ENCODE results near the gene ASNSD1. TPM values are rescaled to one million over a fixed set of nuclear protein-coding genes. Genes with fewer than 3 reads are reported as not detected.
"Not testable (repeated sequence)": the region's sequence is repeated elsewhere in the genome, so short reads cannot be mapped to it uniquely, and the experiment has no call there.

ASNSD1 gene
- total and polyA plus RNA-seq, 9 donors, result 38.5 to 61.9 (median 44.0) TPM

DNA sequence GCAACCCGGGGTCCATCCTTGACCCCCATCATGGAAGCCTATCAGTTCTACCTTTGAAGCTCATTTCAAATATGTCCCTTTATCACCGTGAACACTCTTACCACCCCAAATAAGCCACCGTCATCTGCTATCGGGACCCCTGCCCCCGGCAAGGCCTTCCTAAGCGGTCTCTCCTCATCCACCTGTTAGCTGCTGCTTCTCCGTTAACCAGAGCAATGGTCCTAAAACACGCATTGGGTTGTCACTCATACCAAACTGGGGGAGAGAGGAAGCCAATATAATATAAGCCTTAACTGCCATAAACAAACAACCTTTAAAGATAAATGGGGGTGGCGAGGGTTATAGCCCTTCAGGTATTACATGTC lies 680 bp downstream of the ASNSD1 start:
- WGBS, 3 donors, result 4 to 7% (median 6%) methylated on average over 9 of the region's 9 CpGs
- intact Hi-C loops (cut with DNase I), result loop anchor here in 2 of 4 donors (5.0 kb wide), 3 partner anchors 35 to 85 kb away; partner anchors contain the start of gene SLC40A1 (in 1 of the 2)
- peak overlapping the region; percentile 84 for H3K4me3 ChIP-seq
- no peaks in the 10 kb centered on the region for H3K36me3 ChIP-seq
- TF ChIP-seq POLR2A (IDR thresholded peaks at IDR 0.05), result no peak
- peak overlapping the region; percentile 31 to 66 for H3K27ac ChIP-seq
- H3K9me3 ChIP-seq, result no peaks in the 10 kb centered on the region
- H3K27me3 ChIP-seq, result no peaks in the 10 kb centered on the region
- peaks cover 10% of the 10 kb centered on the region for H3K4me1 ChIP-seq (ENCODE audit: insufficient read depth)
- DNase-seq, result no peak

DNA sequence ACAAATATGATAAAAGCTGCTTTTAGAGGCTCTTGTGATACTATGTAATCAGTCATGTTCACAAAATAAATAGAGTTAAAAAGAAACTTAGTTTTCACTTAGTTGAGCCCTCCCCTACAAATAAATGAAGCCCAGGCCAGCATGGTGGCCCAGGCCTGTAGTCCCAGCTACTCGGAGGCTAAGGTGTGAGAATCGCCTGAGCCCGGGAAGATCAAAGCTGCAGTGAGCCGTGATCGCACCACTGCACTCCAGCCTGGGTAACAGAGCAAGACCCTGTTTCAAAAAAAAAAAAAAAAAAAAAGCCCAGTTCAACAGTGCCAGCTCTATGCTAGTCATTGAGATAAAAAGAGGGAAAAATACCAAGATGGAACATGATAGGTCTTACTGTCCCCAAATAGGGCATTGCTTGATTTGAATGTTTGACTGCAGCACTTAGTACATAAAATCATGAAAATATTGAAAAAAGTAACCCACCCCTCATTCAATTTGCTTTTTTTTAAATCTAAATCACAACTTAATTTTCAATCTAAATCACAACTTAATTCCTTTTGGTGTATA lies 1.5 kb downstream of the ASNSD1 start:
- peaks cover 10% of the 10 kb centered on the region for H3K4me1 ChIP-seq (ENCODE audit: insufficient read depth)
- H3K27me3 ChIP-seq, result no peaks in the 10 kb centered on the region
- no peak overlapping the region for H3K27ac ChIP-seq
- no peak for TF ChIP-seq EP300 (IDR thresholded peaks at IDR 0.05)
- TF ChIP-seq POLR2A (IDR thresholded peaks at IDR 0.05), result no peak
- TF ChIP-seq, protein P1, sequence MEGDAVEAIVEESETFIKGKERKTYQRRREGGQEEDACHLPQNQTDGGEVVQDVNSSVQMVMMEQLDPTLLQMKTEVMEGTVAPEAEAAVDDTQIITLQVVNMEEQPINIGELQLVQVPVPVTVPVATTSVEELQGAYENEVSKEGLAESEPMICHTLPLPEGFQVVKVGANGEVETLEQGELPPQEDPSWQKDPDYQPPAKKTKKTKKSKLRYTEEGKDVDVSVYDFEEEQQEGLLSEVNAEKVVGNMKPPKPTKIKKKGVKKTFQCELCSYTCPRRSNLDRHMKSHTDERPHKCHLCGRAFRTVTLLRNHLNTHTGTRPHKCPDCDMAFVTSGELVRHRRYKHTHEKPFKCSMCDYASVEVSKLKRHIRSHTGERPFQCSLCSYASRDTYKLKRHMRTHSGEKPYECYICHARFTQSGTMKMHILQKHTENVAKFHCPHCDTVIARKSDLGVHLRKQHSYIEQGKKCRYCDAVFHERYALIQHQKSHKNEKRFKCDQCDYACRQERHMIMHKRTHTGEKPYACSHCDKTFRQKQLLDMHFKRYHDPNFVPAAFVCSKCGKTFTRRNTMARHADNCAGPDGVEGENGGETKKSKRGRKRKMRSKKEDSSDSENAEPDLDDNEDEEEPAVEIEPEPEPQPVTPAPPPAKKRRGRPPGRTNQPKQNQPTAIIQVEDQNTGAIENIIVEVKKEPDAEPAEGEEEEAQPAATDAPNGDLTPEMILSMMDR (IDR thresholded peaks at IDR 0.05), result no peak
- H3K36me3 ChIP-seq, result no peaks in the 10 kb centered on the region
- intact Hi-C loops (cut with DNase I), result loop anchor here in 2 of 4 donors (5.0 kb wide), 3 partner anchors 35 to 85 kb away; partner anchors contain the start of gene SLC40A1 (in 1 of the 2)
- no peaks in the 10 kb centered on the region for H3K9me3 ChIP-seq
- no peak for DNase-seq
- 56 to 74% (median 73%) methylated on average over 5 of the region's 5 CpGs for WGBS, 3 donors
- peak overlapping the region; percentile 84 for H3K4me3 ChIP-seq

DNA sequence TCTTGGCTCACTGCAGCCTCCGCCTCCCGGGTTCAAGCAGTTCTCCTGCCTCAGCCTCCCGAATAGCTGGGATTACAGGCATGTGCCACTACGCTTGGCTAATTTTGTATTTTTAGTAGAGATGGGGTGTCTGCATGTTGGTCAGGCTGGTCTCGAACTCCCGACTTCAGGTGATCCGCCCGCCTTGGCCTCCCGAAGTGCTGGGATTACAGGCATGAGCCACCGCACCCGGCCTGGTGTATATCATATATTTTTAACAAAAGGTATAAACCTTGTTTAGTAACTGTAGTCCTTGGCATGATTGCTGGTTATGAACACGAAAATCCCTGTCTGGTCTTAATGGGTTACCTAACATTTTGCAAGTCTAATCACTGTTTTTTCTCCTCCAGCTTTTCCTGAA lies 2.1 kb downstream of the ASNSD1 start:
- 90 to 93% (median 91%) methylated on average over 12 of the region's 12 CpGs for whole genome bisulfite sequencing, 3 donors
- intact Hi-C loops (cut with DNase I), result loop anchor here in 2 of 4 donors (5.0 kb wide), 3 partner anchors 34 to 86 kb away; partner anchors contain the start of gene SLC40A1 (in 1 of the 2)

DNA sequence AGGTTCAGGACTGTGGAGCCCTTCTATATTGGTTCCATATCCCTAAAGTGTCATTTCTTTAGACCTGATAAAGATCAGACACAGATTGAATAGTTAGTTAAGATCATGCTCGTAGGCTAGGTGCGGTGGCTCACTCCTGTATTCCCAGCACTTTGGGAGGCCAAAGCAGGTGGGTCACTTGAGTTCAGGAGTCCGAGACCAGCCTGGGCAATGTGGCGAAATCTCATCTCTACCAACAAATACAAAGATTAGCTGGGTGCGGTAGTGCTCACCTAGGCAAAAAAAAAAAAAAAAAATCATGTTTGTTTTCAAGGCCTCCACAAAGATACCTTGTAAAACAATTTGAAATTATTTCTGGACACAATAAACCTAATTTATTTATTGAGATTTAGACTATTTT lies 8.7 kb downstream of the ASNSD1 start:
- Histone ChIP-seq H3K9me3 (no peaks in the 10 kb centered on the region), H3K4me1 (ENCODE audit: insufficient read depth) (no peaks in the 10 kb centered on the region), H3K4me3 (no peak overlapping the region), H3K36me3 (no peaks in the 10 kb centered on the region), H3K27ac (no peak overlapping the region), H3K27me3 (no peaks in the 10 kb centered on the region)
- no peak for DNase-seq
- intact Hi-C loops (cut with DNase I), result no loop called here
- 95 to 96% (median 96%) methylated on average over 5 of the region's 5 CpGs for WGBS, 3 donors
- TF ChIP-seq POLR2A (IDR thresholded peaks at IDR 0.05) (no peak), EP300 (IDR thresholded peaks at IDR 0.05) (no peak)
- TF ChIP-seq, protein P1 (IDR thresholded peaks at IDR 0.05), result no peak

More for the DNA sequence above, 2.1 kb downstream of the ASNSD1 start:
- not testable (repeated sequence) for H3K36me3 ChIP-seq, H3K9me3 ChIP-seq, H3K4me3 ChIP-seq, H3K27me3 ChIP-seq, H3K27ac ChIP-seq, DNase-seq
- H3K4me1 ChIP-seq (ENCODE audit: insufficient read depth), result peaks cover 10% of the 10 kb centered on the region

DNA sequence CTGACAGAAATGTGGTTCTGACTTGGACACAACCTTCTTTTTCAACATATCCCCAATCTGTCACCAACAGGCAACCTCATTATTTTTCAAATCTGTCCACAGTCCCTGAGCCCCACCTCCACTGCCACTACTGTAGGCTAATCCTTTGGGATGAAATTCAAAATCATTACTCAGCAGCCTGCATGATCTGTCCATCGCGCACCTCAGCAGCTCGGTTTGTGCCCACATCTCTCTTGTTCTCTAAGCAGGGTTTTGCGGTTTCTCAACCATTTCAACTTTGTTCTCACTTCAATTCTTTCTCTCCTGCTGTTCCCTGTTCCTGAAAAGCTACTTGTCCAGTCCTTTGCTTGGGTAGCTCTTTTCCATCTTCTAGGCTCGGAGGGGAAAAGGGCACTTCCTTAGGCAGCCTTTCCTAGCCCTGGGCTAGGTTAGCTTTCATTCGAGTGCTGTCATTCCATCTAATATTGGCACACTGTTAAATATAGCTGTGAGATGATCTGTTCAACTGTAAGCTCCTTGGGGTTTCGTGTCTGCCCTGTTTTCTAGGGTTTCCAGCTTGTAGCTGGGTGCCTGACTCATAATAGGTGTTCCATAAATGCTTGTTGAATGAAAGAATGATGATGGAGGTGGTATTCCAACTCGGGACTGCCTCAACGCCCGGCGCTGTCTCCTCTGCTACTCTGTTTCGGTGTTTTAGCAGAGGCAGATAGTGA lies 12.6 kb downstream of the ASNSD1 start:
- H3K9me3 ChIP-seq, result no peaks in the 10 kb centered on the region

More for the DNA sequence above, 12.6 kb downstream of the ASNSD1 start:
- no peaks in the 10 kb centered on the region for H3K36me3 ChIP-seq
- H3K4me1 ChIP-seq (ENCODE audit: insufficient read depth), result peaks cover 3% of the 10 kb centered on the region
- peak overlapping the region; percentile 57 for H3K4me3 ChIP-seq
- peak overlapping the region; percentile 93 to 94 for H3K27ac ChIP-seq
- WGBS, 3 donors, result 34 to 41% (median 38%) methylated on average over 12 of the region's 12 CpGs
- H3K27me3 ChIP-seq, result no peaks in the 10 kb centered on the region
- intact Hi-C loops (cut with DNase I), result no loop called here
- no peak for DNase-seq
- TF ChIP-seq EP300 (IDR thresholded peaks at IDR 0.05) (no peak), POLR2A (IDR thresholded peaks at IDR 0.05) (no peak)
- TF ChIP-seq, protein P1 (IDR thresholded peaks at IDR 0.05), result no peak

Measured in ovary (tissue), 9 donors.